HG02642 (cell line): ENCODE measurements around the gene TIGD1.

Source experiments
- ATAC-seq: cut with Tn5 transposase; IDR thresholded peaks from one replicate; pipeline ENCODE4 v1.9.1; 2021; ENCODE audit warnings: mild to moderate bottlenecking; ENCODE audit not compliant: unreplicated experiment, poor library complexity

The TIGD1 gene

GRCh38 chr2:232525791-232526371 lies 24.5 kb downstream of the TIGD1 start, which contains the start of gene CHRND:
TSS of gene CHRND (plus strand) at chr2:232526160. CDS start at chr2:232526216, 56 bp downstream.
- no peak for ATAC-seq

- no peak for ATAC-seq
These were observed 25.2 kb downstream of the TIGD1 start for GRCh38 chr2:232525199-232525598.

GRCh38 chr2:232524771-232525170 lies 25.6 kb downstream of the TIGD1 start:
- ATAC-seq: no peak

- no peak for ATAC-seq
These were observed 26.4 kb downstream of the TIGD1 start for GRCh38 chr2:232523682-232524597.

- no peak for ATAC-seq
These were observed 27.0 kb downstream of the TIGD1 start for GRCh38 chr2:232523402-232523681.

GRCh38 chr2:232522623-232523401 lies 27.5 kb downstream of the TIGD1 start:
- ATAC-seq: no peak

- ATAC-seq: no peak
These were observed 28.3 kb downstream of the TIGD1 start for GRCh38 chr2:232521959-232522622.

GRCh38 chr2:232521098-232521497 lies 29.3 kb downstream of the TIGD1 start:
- ATAC-seq: no peak

- ATAC-seq: no peak
These were observed 29.9 kb downstream of the TIGD1 start for GRCh38 chr2:232520489-232520888.

- ATAC-seq: no peak
These were observed 30.5 kb downstream of the TIGD1 start, which contains the start of gene PRSS56 for GRCh38 chr2:232519581-232520438. TSS of gene PRSS56 (plus strand) at chr2:232520388. CDS start at chr2:232520599, 211 bp downstream.

GRCh38 chr2:232518844-232519243 lies 31.5 kb downstream of the TIGD1 start:
- no peak for ATAC-seq

- no peak for ATAC-seq
These were observed 33.8 kb downstream of the TIGD1 start for GRCh38 chr2:232516551-232516950.

GRCh38 chr2:232515639-232516038 lies 34.7 kb downstream of the TIGD1 start:
- ATAC-seq: no peak

GRCh38 chr2:232513353-232513752 lies 37.0 kb downstream of the TIGD1 start:
- no peak for ATAC-seq

GRCh38 chr2:232512602-232513001 lies 37.8 kb downstream of the TIGD1 start:
- ATAC-seq: no peak

- no peak for ATAC-seq
These were observed 38.9 kb downstream of the TIGD1 start for GRCh38 chr2:232511336-232511890.

- ATAC-seq: no peak
These were observed 42.1 kb downstream of the TIGD1 start for GRCh38 chr2:232508251-232508650.

GRCh38 chr2:232506709-232507108 lies 43.6 kb downstream of the TIGD1 start:
- ATAC-seq: no peak

- no peak for ATAC-seq
These were observed 44.5 kb downstream of the TIGD1 start for GRCh38 chr2:232505856-232506255.
